NCI-H146 (cell line): Measurements from ENCODE around the gene MAGED1.
A peak's percentile ranks its signal among the peaks of the same experiment; 100 is the strongest.
"Not testable (repeated sequence)": the region's sequence is repeated elsewhere in the genome, so short reads cannot be mapped to it uniquely, and the experiment has no call there.

ENCODE experiments used
- DNase-seq: peaks from one replicate; lab custom pipeline; 2025; lab: John Stamatoyannopoulos, UW

The MAGED1 gene

GRCh38 chrX:51896626-51897025, 3.2 kb downstream of the MAGED1 start:
- DNase-seq = no peak

- DNase-seq = no peak
These were observed 6.3 kb downstream of the MAGED1 start for GRCh38 chrX:51899741-51900140.

GRCh38 chrX:51902510-51903050, 9.2 kb downstream of the MAGED1 start:
- no peak for DNase-seq

- DNase-seq = not testable (repeated sequence)
These were observed 11.7 kb downstream of the MAGED1 start for GRCh38 chrX:51905152-51905551.

- DNase-seq = no peak
These were observed 12.3 kb downstream of the MAGED1 start for GRCh38 chrX:51905711-51906110.

GRCh38 chrX:51917604-51918003, 24.2 kb downstream of the MAGED1 start:
- DNase-seq = no peak

GRCh38 chrX:51922561-51922960, 29.1 kb downstream of the MAGED1 start:
- DNase-seq = peak; percentile 90

- no peak for DNase-seq
These were observed 38.2 kb downstream of the MAGED1 start for GRCh38 chrX:51931566-51932150.
